Measurements from ENCODE around the gene CLMN.

CLMN gene

GRCh38 chr14:95238487-95239298 is 81.0 kb downstream of the CLMN start:
- no peaks in the 10 kb centered on the region for H3K9me3 ChIP-seq
- H3K4me3 ChIP-seq (ENCODE audit: low read depth, low read length): no peak overlapping the region
- TF ChIP-seq CTCF (IDR thresholded peaks at IDR 0.05; ENCODE audit: low read depth, low read length): no peak
- DNase-seq: no peak
- H3K27me3 ChIP-seq: no peaks in the 10 kb centered on the region
- H3K36me3 ChIP-seq: no peaks in the 10 kb centered on the region
- peaks cover 6% of the 10 kb centered on the region for H3K4me1 ChIP-seq

GRCh38 chr14:95237958-95238340 is 81.8 kb downstream of the CLMN start:
- TF ChIP-seq CTCF (IDR thresholded peaks at IDR 0.05; ENCODE audit: low read depth, low read length): no peak
- Histone ChIP-seq H3K4me3 (ENCODE audit: low read depth, low read length) (no peak overlapping the region), H3K27me3 (no peaks in the 10 kb centered on the region), H3K9me3 (no peaks in the 10 kb centered on the region), H3K4me1 (peaks cover 6% of the 10 kb centered on the region), H3K36me3 (no peaks in the 10 kb centered on the region)
- no peak for DNase-seq

- no peak for DNase-seq
- no peak for TF ChIP-seq CTCF (IDR thresholded peaks at IDR 0.05; ENCODE audit: low read depth, low read length)
Observed at GRCh38 chr14:95237121-95237957, 82.4 kb downstream of the CLMN start.

DNA sequence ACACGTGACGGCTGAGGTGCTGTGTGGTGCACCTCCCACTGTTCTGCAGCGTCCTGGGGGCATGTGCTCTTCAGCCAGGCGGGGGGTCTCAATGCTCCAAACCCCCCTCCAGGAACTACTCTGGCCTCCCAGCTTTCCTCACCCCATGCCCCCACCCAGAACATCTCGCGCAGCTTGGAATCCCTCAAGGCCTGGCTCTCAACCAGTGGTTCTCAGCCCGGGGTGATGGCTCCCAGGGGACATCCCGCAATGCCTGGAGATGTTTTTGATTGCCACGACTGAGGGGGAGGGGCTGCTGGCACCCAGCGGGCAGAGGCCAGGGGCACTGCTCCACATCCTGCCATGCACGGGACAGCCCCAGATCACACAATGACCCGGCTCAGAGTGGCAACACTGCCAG is 83.5 kb downstream of the CLMN start:
- peak; percentile 68 for DNase-seq
- no peak overlapping the region for H3K4me3 ChIP-seq (ENCODE audit: low read depth, low read length)
- no peak for TF ChIP-seq CTCF (IDR thresholded peaks at IDR 0.05; ENCODE audit: low read depth, low read length)
- H3K36me3 ChIP-seq: no peaks in the 10 kb centered on the region
- H3K9me3 ChIP-seq: no peaks in the 10 kb centered on the region
- peaks cover 6% of the 10 kb centered on the region for H3K4me1 ChIP-seq
- H3K27me3 ChIP-seq: no peaks in the 10 kb centered on the region

More at GRCh38 chr14:95237121-95237957, 82.4 kb downstream of the CLMN start:
- H3K4me1 ChIP-seq: peaks cover 6% of the 10 kb centered on the region
- no peaks in the 10 kb centered on the region for H3K36me3 ChIP-seq
- no peak overlapping the region for H3K4me3 ChIP-seq (ENCODE audit: low read depth, low read length)
- H3K27me3 ChIP-seq: no peaks in the 10 kb centered on the region
- no peaks in the 10 kb centered on the region for H3K9me3 ChIP-seq

DNA sequence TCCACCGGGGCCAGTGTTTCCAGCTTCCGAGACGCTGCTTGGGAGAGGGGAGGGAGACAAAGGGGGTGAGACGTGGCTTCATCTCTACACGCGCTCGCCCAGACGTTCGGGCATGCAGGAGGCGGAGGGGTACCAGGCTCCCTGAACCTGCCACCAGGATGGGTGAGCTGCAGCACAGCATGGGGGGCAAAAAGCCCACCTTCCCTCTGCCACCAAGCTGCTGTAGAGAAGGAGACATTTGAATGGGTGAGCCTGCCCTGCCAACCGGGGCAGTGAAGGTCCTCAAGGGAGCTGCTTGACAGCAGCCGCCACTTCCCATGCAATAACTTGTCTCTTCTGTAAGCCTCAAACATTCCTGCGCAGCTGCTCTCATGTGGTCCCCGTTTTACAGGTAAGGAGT is 83.9 kb downstream of the CLMN start:
- Histone ChIP-seq H3K9me3 (no peaks in the 10 kb centered on the region), H3K36me3 (no peaks in the 10 kb centered on the region), H3K4me3 (ENCODE audit: low read depth, low read length) (no peak overlapping the region), H3K4me1 (peaks cover 6% of the 10 kb centered on the region), H3K27me3 (no peaks in the 10 kb centered on the region)
- DNase-seq: no peak
- no peak for TF ChIP-seq CTCF (IDR thresholded peaks at IDR 0.05; ENCODE audit: low read depth, low read length)

GRCh38 chr14:95235351-95235750 is 84.4 kb downstream of the CLMN start:
- Histone ChIP-seq H3K27me3 (no peaks in the 10 kb centered on the region), H3K4me3 (ENCODE audit: low read depth, low read length) (no peak overlapping the region), H3K36me3 (no peaks in the 10 kb centered on the region), H3K4me1 (peaks cover 6% of the 10 kb centered on the region), H3K9me3 (no peaks in the 10 kb centered on the region)
- DNase-seq: peak; percentile 47
- no peak for TF ChIP-seq CTCF (IDR thresholded peaks at IDR 0.05; ENCODE audit: low read depth, low read length)
